CD4-positive, alpha-beta T cell treated with Interleukin-17A for 4 hours (primary cell): Measurements from ENCODE around the gene GUCA2B.

ENCODE experiments used
- DNase-seq: peaks from one replicate; pipeline ENCODE4 v3.0.0-alpha.2; 2020; ENCODE audit warnings: mixed read lengths

GUCA2B gene

GRCh38 chr1:42143896-42144710, 9.1 kb upstream of the GUCA2B start:
- no peak for DNase-seq

DNA sequence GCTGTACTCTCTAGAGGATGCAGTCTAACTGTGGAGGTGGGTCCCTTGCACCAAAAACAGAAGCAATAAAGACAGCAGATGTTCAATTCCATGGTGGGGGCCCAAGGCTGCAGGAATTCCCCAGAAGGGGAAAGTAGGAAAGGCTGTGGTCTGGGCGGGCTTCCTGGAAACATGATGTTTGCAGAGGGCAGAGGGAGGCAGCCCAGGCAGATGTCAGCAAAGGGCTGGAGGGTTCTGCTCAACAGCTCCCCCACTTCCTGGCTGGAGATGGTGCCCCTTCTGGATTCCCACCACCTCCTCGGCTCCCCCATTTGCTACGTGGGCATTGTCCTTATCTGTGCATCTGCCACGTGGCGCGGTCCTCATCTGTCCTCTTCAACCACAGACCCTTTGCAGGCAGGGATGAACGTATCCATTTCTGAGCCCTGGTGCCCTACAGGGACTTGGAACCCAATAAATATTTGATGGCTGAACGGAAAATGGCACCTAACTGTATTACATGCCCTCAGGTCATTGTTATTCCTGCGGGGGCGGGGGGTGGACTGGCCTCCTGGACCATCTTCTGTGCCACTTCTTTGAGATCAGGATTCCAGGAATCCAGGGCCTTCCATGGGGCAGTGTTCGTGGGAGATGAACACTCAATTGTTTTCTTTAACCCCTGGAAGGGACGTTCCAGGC, 8.4 kb upstream of the GUCA2B start:
- no peak for DNase-seq

DNA sequence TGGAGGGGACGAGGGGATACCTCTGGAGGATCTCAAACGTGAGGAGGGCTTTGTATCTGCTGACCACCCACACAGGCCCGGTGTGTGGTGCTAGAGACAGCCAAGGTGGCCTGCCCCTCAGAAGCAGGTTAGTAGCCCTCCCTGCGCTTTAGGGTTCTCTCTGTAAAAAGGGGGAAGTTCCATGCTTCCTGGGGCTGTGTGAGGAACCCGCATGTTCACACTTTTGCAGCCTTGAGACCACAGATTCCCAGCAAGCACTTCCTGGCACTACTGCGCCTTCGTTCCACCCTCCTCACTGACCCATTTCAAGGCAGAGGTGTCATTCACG, 7.9 kb upstream of the GUCA2B start:
- DNase-seq: no peak

DNA sequence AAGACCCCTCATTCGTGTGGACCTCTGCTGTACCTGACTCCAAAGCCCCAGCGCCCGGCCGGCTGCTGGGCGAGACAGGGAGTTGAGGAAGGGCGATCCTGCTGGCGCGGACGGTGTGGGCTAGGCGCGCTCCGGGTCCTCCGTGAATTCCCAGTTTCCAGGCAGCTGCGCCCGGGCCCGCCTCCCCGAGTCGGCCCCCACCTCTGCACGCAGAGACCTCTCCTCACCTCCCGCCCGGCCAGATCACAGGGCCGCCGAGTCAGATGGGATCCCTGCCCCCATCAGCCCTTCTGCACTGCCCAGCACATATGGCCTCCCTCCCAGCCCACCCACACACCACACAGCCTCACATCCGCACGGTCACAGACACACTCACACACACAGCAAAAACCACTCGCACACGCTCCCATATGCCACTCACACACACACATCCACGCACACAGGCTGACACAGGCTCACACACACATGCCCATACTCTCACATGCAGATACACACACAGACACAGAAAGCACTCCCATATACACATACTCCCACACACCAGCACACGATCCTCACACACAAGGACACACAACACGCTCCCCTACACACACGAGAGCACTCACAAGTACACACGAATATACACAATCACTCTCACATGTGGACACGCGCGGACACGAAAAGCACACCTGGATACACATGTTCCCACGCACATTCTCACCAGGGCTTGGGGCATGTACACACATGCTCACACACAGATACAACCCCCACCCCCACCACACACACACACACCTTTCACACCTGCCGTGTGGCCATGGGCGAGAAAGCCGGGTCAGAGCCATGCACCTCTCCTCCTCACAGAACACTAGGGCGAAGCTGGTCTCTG, 7.2 kb upstream of the GUCA2B start:
- DNase-seq: no peak

- peak; percentile 72 for DNase-seq
Measured at GRCh38 chr1:42146626-42147320, 6.4 kb upstream of the GUCA2B start.

- DNase-seq: no peak
Measured at GRCh38 chr1:42148166-42148565, 5.0 kb upstream of the GUCA2B start.

DNA sequence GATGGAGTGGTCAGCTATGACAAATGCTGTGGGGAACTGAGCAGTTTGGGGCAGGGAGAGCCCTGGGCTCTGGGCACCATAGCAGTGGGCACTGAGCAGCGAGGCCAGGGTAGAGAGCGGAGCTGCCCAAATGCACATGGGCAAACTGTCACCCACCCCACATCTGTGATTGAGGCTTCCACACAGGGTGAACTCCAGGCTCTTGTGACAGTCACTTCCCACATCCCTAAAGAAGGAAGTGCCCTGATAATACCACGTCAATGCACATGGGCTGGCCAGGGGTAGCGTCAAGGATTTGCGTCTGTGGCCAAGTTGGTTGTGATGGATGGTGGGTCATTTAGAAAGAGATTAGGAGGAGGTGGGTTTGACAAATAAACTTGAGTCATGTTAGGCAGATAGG, 2.6 kb upstream of the GUCA2B start:
- DNase-seq: no peak

DNA sequence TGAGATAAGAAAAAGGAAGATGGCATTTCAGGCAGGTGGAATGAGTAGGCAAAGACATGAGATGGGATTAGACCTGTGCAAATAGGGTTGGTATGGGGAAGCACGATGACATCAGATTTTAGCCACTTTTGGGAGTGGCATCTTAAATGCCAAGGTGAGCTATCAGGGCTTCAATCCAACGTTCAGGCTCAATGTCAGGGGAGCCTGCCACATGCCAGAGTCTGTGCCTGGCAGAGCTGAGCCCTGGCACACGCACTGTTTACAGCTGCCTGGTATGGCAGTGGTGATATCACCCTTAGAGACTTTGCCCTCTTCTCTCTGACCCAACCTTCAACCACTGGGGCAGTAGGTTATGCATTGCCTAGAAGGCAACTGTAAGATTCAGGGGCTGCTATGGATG, 1.1 kb upstream of the GUCA2B start:
- DNase-seq: no peak

- DNase-seq: no peak
Measured at GRCh38 chr1:42153624-42154023, 414 bp downstream of the GUCA2B start.

DNA sequence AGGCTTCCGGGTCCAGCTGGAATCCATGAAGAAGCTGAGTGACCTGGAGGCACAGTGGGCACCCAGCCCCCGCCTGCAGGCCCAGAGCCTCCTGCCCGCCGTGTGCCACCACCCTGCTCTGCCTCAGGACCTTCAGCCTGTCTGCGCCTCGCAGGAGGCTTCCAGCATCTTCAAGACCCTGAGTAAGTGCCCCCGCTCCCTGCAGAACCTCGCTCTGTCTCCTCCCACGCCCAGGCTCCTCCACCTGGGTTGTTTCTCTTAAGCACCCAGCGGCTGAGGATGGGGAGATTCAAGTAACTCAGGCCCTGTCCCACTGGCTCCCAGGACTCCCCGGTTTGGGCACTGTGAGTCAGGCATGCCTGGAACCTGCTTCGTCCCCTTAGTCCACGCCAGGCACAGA, 1.5 kb downstream of the GUCA2B start:
- DNase-seq: no peak

DNA sequence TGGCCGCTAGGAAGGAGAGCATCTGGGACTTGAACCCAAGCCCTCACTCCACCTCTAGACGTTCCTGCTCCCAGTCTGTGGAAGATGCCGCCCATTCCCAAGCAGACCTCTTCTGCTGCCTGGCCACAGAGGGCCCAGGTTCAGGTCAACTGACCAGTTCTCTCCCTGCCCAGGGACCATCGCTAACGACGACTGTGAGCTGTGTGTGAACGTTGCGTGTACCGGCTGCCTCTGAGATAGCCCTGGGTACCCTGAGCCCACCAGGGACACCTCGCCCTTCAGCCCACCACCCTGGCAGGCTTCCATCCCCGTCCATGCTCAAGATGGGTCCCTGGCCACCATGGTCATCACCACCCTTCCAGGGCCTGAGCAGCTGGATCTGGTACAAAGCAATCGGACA, 2.2 kb downstream of the GUCA2B start:
- no peak for DNase-seq

DNA sequence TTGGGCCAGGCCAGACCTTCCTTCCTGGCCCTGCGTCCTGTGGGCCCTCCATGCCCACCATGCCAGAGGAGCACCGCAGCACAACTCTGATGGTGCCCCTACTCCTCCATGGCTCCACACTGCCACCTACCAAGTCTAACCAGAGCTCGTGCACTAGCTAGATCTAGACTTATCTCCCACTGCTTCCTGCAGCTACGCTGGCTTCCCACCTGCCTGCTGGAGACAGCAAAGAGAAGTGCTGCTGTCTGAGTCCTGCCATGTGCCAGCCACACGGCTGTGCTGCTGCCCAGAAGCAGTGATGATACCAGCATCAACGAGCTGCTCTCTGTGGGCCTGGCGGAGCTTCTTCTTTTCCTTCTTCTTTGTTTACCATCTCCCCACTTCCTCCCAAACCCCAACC, 4.5 kb downstream of the GUCA2B start:
- peak; percentile 18 for DNase-seq

DNA sequence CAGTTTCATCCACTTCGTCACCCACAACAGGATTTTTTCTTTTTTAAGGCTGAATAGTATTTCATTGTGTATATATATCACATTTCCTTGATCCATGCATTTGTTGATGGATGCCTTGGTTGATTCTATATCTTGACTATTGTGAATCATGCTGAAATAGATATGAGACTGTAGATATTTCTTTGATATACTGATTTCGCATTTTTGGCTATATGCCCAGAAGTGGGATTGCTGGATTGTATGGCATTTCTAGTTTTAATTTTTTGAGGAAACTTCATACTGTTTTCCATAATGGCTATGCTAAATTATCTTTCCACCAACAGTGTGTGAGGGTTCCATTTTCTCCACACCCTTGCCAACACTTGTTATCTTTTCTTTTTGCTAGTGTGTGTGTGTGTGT, 5.0 kb downstream of the GUCA2B start:
- no peak for DNase-seq

- no peak for DNase-seq
Measured at GRCh38 chr1:42162181-42162580, 9.0 kb downstream of the GUCA2B start.

DNA sequence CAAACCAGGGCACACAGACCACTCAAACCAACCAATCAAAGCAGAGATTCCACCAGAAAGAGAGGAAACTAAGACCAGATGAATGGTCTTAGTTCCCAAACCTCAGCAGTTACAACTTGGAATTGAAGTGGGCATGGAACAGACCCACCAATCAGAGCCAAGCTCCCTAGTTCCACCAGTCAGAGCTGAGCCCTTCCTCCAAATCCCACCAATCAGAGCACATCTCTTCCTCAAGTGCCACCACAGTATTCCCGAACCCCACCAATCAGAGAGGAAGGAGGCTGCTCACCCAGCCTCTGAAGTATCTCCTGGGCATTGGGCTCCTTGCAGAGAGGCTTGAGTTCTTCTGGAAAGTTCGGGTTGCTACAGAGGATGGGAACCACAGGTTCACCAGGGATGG, 9.9 kb downstream of the GUCA2B start:
- no peak for DNase-seq

DNA sequence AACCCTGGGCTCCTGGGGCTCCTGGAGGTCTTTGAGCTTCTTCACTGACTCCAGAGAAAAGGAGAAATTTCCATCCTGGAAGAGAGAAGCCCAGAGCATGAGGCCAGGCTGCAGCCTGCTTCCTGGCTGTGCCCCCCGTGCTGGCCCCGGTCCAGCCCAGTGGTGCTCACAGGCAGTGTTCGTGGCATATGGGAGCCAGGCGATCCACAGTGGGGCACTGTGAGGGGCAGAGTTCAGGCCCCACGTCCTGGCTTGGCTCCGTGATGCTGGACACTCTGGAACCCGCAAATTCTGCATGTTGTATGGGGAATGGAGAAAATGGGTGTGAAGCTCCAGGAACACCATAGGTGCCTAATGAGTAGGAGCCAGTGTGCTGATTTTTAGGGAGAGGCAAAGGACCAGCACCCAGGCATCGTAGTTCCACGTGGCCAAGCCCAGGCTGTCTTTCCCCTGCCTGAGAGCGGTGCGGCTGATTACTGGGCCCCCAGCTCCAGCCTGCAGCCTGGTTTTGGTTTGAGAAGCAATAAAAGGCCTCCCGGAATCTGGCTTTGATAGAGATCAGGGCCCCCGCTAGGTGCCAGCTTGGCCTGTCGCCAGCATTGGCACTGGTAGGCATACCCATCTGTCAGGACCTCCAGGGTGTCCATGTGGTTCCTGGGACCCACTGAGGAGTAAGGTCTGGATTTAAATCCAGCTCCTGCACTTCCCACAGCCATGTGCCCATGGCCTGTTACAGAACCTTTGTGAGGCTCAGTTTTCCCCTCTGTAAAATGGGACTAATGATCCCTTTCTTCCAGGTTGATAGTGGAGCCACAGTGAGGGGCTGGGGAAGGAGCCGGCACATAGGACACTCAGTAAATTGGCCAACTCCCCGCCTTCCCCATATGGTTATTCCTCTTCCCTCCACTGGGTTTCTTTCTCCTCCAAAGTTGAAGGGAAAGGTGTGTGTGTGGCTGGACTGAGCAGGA, 10.6 kb downstream of the GUCA2B start:
- DNase-seq: no peak

GRCh38 chr1:42164551-42165420, 11.6 kb downstream of the GUCA2B start, which contains the start of gene GUCA2A:
GUCA2A (minus strand) TSS chr1:42164745; CDS start chr1:42164712, 33 bp downstream.
- no peak for DNase-seq

DNA sequence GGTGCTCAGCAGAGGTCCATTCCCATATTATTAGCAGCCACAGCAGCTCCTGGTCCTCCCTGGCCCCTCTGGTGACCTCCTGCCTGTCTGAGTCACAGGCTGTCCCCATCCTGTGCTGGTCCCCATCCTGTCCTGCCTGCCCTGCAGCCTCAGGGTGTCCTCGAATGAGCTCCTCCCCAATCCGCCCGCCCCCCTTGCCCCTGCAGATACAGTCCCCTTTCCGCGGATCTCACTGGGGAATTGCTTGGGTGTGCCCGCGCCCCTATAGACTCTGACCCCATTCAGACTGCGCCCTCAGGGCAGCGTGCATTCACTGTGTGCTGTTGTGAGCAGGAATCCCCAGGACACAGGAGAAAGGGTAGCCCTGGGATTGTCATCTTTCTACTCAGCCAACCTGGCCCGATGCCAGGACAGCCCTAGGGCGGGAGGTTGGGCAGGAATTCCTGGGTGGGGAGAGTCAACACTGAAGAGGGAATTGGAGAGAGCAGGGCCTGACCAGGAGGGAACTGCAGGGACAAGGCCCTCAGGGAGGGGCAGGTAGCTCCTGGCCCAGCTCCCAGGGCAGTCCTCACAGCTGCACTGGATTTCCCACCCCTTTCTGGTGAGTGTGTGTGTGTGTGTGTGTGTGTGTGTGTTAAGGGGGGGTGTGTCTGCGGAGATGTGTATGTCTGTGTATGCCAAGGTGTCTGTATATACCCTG, 12.5 kb downstream of the GUCA2B start:
- DNase-seq: no peak

GRCh38 chr1:42167611-42168390, 14.6 kb downstream of the GUCA2B start:
- DNase-seq: no peak

- no peak for DNase-seq
Measured at GRCh38 chr1:42168391-42168670, 15.1 kb downstream of the GUCA2B start.
